Measurements from ENCODE around the gene SERINC4.
A peak's percentile ranks its signal among the peaks of the same experiment; 100 is the strongest.

The SERINC4 gene

GRCh38 chr15:43748376-43748775 lies 51.6 kb downstream of the SERINC4 start:
- DNase-seq, result peak in 1 of 2 donors; percentile 68

- peak; percentile 45 to 47 for DNase-seq
Measured at GRCh38 chr15:43746903-43747309, 53.1 kb downstream of the SERINC4 start.

DNA sequence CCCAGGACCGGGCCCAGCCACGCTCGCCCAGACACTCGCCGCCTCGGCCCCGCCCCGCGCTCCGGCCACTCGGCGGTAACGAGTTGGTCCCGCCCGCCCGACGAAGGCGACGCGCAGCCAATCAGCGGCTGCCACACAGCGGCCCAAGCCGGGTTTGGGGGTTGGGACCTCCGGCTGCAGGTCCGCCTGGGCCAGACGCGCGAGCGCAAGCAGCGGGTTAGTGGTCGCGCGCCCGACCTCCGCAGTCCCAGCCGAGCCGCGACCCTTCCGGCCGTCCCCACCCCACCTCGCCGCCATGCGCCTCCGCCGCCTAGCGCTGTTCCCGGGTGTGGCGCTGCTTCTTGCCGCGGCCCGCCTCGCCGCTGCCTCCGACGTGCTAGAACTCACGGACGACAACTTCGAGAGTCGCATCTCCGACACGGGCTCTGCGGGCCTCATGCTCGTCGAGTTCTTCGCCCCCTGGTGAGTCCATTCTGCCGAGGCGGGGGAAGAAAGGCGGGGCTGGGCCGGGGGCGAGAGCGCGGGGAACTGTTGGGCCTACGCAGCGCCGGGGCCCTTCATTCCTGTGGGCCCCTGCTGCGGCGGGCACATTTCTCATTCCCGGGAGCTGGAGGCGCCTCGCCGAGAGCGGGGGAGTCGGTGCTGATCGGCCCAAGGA lies 53.6 kb downstream of the SERINC4 start, which contains the start of gene PDIA3:
TSS of gene PDIA3 (plus strand) at position 194 of the 658 bp plus-strand sequence. CDS start at position 296, 102 bp downstream.
- DNase-seq, result peak; percentile 87 to 89
